ENCODE results near the gene CCDC69.
"Not testable (repeated sequence)": the region's sequence is repeated elsewhere in the genome, so short reads cannot be mapped to it uniquely, and the experiment has no call there.

Gene CCDC69

DNA sequence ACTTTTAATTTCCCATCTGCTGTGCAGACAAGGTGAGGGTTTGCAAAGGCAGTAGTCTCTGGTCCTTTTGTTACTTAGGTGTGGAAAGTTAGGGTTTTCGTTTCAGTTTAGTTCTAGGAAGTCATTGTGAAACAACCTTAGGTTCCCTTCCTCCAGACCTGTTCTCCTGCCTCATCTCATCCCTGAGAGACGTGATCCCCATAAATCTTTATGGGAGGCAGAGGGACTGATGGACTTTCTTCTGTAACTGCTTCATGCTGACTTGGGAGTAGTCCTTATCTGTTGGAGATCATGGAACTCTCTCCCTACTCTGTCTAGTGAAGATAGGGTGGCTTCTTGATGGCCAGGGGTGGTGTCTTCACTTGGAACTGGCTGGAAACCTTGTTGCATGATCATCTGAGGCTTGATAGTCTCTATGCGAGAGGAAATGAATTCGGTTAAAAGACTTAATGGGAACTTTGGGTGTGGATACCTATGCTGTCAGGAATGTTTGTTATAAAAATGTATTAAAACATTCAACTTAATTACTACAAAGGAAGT lies 21.9 kb upstream of the CCDC69 start:
- DNase-seq (ENCODE audit: low read depth, low spot score), result no peak

DNA sequence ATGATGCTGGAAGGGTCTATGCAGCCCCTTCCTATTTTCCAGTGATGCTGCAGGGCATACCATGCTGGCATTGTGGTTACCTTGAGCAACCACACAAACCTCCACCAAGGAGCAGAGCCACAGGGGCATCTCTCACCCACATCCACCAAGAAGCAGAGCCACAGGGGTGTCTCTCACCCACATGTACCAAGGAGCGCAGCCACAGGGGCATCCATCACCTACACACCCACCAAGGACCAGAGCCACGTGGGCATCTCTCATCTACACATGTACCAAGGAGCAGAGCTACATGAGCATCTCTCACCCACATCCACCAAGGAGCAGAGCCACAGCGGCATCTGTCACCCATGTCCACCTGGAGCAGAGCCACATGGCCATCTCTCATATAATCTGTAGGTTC lies 20.3 kb upstream of the CCDC69 start:
- DNase-seq (ENCODE audit: low read depth, low spot score), result no peak

DNA sequence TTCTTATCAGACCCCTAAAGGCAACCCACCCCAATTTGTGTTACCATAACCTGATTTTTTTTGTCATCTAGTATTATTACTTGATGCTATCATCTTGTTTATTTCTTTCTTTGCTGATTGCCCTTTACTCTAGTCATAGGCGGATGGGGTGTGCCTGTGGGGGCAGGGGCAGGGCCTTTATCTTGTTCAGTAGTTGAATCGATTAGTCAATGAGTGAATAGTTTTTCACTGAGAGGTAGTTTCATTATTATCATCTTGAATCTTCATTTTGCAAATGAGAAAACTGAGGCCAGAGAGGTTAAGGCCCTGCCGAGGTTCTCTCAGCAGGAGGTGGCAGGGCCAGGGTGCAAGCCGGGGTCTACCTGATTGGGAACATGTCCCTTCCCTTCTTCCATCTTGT lies 19.7 kb upstream of the CCDC69 start:
- no peak for DNase-seq (ENCODE audit: low read depth, low spot score)

DNA sequence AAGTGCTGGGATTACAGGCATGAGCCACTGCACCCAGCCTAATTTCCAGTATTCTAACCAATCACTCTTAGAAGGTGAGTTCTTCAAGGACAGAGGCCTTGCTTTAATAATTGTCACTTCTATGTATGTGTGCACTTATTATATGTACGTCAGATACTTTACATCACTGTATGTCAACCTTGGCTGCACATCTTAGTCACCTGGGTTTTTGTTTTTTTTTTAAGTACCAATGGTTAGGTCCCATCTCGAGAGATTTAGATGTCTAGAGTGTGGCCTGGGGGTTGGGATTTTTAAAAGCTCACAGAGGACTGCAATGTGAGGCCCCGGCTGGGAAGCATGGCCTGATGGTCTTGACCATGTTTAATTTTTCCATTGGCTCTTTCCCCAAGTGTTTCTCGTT lies 19.2 kb upstream of the CCDC69 start:
- no peak for DNase-seq (ENCODE audit: low read depth, low spot score)

DNA sequence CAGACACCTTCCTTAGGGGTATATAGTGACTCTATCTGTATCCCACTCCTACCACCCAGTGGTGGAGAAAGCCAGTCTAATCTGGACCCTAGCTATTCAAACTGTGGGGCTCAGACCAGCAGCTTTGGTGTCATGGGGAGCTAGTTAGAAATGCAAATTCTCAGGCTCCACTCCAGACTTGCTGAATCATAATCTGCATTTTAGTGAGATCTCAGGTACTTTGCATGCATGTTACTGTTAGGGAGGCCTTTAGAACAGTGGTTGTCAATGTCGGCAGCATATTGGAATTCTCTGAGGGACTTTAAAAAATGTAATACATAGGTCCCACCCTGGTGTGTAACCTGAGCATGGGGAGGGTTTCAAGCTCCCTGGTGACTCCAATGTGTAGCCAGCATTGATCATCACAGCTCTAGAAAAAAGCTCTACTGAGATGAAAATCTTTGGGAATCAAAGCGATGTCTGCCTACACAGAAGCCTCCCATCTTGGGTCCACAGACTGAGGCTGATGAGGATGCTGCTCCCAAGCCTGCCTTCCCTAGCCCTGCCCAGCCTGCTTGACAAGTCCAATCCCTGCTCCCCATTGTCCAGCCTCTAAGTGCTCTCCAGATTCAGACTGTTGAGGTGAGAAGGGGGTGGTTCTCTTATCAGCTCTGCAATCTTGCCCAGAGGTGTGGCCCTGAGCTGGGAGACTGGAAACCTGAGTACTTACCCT lies 17.2 kb upstream of the CCDC69 start:
- DNase-seq (ENCODE audit: low read depth, low spot score), result no peak

DNA sequence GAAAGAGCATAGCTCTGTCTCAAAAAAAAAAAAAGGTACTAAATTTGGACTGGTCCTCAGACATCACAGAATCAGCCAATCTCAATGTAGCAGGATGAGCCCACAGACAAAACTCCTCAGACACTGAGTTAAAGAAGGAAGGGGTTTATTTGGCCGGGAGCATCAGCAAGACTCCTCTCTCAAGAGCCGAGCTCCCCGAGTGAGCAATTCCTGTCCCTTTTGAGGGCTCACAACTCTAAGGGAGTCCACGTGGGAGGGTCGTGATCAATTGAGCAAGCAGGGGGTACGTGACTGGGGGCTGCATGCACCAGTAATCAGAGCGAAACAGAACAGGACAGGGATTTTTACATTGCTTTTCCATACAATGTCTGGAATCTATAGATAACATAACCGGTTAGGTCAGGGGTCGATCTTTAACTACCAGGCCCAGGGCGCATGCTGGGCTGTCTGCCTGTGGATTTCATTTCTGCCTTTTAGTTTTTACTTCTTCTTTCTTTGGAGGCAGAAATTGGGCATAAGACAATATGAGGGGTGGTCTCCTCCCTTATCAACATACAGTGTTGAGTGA lies 16.5 kb upstream of the CCDC69 start:
- not testable (repeated sequence) for DNase-seq (ENCODE audit: low read depth, low spot score)

DNA sequence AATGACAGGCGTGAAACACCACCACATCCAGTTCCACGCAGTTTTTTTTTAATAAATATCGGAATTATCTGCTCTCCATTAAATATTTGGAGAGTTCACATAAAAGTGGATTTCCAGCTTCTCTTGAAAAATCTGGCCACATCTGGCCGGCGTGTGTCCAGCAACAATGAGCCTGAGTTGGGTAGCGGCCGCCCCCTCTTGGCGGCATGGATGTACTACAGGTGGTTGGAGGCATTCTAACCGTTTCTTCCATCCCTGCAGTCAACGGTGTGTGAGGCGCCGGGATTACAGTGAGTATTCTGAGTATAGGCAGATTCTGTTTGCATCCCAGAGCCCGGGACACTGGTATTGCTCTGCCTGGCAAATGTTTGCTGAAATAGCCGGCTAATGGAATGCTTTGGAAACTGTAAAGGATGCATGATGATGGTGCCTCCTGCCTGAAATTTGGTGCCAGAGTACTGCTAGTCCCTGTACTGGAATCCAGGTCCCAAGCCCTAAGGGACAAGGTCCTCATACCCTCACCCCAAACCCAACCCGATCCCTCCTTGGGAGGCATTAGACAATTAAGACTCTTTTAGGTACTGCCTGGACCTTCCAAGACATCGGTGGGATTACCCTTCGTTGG lies 15.5 kb upstream of the CCDC69 start:
- peak; percentile 79 for DNase-seq (ENCODE audit: low read depth, low spot score)

DNA sequence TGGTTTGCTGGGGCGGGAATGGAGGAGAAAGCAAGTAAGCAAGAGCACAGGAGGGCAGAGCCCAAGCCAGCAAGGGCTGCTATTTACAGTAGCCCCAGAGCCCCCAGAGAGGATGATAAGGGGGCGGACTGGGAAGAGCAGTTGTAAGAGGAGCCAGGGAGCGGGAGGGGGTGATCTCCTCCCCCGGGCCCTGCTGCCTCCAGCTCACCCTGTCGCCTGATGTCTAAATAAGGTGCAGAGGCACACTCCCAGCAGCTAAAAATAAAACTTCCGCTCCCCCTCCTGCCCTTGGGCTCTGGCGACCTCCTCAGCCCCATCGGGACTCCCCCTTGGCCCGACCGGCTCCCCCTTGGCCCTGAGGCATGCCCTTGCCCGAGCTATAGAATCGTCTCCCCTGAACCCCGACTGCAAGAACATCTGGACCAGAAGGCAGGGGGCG lies 14.4 kb upstream of the CCDC69 start:
- DNase-seq (ENCODE audit: low read depth, low spot score), result no peak

DNA sequence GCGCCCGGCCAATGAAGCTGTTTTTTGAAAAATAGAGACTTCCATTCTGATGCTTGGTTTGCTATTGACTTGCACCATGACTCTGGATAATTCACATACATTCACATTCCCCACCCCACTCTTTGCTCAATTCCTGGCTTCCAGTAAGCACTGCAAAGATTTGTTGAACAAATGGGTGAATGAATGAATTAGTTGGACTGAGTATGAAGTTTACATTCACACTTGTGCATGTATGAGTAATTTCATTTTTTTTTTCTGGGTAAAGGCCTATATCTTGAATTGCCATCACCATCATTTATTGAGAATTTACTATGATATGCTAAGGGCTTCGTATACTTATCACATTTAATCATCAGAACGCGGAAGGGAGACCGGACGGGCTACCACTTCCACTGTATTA lies 13.8 kb upstream of the CCDC69 start:
- no peak for DNase-seq (ENCODE audit: low read depth, low spot score)

DNA sequence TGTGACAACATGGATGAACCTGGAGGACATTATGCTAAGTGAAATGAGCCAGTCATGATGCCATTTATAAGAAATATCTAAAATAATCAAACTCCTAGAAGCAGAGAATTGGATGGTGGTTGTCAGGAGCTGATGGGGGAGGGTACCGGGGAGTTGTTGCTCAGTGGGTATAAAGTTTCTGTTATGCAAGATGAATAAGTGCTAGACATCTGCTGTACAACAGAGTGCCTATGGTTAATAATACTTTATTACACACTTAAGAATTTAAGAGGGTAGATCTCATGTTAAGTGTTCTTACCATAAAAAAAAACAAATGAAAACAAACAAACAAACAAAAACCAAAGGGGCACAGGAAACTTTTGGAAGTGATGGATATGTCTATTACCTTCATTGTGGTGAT lies 13.0 kb upstream of the CCDC69 start:
- DNase-seq (ENCODE audit: low read depth, low spot score), result no peak

DNA sequence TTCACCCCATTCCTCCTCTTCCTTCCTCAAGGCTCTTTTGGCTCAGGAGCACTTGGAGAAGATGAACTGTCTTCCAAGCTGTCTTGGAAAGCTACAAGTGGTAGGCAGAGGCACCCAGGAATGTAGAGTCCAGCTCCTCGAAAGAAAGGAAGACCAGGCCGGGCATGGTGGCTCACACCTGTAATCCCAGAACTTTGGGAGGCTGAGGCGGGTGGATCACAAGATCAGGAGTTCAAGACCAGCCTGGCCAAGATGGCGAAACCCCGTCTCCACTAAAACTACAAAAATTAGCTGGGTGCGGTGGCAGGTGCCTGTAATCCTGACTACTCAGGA lies 11.3 kb upstream of the CCDC69 start:
- DNase-seq (ENCODE audit: low read depth, low spot score), result not testable (repeated sequence)

DNA sequence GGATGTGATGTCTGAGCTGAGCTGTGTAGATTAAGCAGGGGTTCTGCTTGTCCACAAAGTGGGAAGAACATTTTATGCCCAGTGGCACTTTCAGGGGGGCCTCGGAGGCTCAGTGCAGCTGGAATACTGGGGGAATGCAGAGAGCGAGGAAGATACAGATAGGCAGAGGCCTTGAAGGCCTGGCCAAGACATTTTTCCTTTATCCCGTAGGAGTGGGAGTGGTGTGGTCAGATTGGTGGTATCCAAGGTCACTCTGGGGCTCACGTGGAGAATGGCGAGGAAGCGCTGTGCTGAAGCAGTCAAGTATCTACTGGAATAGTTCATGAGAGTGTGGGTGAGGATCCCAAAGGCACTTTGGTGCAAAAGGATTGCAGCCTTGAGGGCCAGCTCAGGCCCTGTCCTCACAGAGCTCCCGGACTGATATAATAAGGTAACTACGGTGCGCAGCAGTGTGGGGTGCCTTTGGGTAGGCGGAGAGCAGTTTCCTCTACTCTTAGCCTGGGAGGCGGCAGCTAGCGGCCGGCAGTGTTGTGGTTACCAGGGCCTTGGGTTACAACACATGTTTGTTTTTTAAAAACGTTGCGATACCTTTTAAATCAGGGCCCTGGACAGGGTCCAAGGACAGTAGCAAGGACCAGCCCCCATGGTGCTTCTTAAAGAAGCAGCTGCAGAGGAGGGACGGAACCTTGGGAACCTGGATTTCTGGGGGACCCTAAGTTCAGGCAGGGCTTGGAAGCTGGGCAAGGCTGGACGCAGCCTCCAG lies 10.8 kb upstream of the CCDC69 start:
- peak; percentile 27 for DNase-seq (ENCODE audit: low read depth, low spot score)

DNA sequence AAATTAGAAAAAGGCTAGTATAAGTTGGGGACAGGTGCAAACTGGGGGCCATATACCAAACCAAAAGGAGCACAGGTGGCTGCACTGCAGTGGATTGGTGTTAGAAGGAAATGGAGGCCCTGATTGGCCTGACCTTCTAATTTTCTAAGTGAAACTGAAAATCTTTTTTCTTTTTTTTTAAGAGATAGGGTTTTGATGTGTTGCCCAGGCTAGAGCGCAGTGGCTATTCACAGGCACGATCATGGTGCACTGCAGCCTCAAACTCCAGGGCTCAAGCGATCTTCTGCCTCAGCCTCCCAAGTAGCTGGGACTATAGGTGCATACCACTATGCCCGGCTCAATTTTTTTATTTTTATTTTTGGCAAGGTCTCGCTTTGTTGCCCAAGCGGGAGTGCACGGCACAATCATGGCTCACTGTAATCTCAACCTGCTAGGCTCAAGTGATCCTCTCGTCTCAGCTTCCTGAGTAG lies 9.8 kb upstream of the CCDC69 start:
- no peak for DNase-seq (ENCODE audit: low read depth, low spot score)

DNA sequence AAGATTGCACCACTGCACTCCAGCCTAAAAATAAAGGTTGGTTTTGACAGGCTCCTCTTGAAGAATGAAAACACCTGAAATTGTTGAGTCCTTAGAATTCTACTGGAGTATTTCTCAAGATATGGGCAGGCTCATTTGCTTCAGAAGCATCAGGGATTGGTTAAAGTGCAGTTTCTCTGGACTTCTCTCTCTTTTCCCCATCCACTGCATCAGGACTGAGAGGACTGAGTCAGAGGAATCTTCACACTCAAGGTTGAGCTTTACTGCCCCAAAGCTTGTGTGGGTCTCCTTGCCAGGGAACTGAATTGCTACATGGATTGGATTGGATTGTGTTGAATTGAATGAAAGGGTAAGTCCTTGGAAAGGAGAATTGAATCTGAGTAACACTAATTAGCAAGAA lies 7.5 kb upstream of the CCDC69 start:
- DNase-seq (ENCODE audit: low read depth, low spot score), result no peak

DNA sequence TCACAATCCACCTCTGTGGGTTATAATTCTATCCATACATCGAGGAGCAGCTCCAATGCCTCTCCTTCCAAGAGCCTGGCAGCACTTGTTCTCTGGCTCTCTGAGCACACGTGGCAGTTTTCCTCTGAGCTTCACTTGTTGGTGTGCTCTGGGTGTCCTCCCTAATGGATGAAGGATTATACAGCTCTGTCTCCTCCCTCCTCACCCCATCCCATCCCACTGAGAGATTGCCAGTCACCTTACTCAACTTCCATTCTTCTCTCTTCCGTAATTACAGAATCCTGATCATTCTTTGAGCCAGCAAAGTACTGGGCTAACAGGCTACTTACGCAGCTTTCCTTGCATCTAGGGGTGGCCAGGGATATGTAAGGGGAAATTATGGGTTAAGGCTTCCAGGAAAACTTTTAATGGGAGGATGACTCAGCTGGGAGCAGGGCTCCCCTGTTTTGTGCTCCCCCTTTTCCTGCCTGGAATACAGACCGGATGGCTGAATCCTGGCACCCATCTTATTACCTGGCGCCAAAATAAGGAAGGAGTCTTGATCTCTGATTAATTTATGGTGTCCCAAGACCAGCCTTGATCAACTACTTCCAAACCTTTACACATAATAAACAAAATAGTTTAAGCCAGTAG lies 6.3 kb upstream of the CCDC69 start:
- DNase-seq (ENCODE audit: low read depth, low spot score), result no peak

DNA sequence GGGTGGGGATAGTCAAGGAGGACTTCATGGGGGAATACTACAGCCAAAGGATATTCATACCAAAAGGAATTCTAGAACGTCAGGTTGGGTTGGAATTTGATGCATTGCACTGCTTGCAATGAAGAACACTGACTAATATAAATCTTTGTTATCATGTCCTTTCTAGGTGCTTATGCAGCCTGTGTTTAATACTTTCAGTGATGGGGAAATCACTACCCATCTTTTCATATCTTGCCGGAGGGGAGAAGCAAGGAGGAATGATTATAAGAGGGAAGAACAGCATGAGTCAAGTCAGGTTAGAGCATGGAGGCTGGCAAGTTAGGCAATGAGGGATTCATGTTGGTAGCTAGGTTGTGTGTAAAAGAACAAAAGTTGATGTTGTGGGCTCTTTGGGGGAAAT lies 5.1 kb upstream of the CCDC69 start:
- no peak for DNase-seq (ENCODE audit: low read depth, low spot score)

DNA sequence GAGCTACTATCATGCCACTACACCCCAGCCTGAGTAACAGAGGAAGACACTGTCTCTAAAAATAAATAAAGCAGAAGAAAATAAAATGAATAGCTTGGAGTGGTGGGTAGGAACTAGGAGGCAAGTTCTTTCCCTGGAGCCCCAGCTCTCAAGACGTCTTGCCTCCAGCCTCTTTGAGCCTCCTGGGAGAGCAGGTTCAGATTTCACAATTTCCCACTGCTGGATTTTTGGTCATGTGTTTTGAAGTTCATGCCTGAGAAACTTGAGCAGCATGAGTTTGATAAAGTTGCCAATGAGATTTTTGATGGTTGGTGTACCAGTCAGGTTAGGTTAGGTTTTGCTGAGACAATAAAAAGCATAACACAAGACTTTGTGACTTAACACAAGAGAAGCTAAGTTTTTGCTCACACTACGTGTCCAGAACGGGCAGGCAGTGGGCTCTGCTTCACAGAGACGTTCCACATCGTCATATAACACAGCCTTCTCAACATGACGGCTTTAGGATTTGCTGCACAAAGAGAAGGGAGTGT lies 4.1 kb upstream of the CCDC69 start:
- DNase-seq (ENCODE audit: low read depth, low spot score), result no peak

DNA sequence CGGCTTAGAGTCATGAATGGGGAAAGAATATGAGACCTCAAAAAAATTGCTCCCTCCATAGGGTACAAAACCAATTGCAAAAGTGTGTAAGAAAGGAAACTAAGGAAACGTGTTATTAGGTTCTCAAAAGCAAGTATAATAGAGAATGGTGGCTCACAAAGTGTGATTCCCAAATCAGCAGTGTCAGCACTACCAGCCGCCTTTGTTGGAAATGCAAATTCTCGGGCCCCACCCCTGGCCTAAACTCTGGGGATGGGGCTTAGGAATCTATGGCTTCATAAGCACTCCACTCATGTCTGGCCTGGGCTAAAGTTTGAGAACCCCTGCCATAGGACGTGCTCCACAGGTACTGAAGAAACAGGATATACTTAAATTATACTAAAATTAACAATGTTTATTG lies 1.6 kb upstream of the CCDC69 start:
- no peak for DNase-seq (ENCODE audit: low read depth, low spot score)

DNA sequence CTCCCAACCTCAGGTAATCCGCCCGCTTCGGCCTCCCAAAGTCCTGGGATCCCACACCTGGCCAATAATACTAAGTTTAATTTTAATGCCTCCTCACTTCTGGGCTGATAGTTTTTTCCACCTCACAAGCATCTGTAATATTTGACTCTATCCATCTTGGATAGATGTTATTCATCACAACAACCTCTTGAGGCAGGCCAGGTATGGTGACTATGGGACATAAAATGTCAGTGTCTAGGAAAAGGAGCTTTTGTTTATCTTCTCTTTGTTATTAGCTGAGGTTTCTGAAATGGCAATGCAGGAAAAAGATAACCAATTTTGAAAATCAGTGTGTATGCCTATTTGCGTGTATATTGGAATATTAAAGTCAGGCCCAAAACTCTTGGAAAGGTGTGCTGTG lies 1.2 kb upstream of the CCDC69 start:
- no peak for DNase-seq (ENCODE audit: low read depth, low spot score)

DNA sequence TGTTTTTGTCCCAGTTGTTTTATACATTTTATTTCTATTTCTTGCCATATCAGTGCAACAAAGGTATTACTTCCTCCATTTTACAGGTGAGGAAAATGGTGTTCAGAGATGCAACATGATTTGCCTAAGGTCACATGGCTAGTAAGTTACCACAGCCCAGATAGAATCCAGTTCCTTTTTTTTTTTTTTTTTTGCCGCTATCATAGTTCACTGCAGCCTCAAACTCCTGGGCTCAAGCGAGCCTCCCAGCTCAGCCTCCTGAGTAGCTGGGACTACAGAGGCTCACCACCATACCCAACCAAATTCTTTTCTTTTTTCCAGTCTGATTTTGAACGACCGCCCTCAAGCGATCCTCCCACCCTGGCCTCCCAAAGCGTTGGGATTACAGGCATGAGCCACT lies 480 bp upstream of the CCDC69 start:
- DNase-seq (ENCODE audit: low read depth, low spot score), result no peak

DNA sequence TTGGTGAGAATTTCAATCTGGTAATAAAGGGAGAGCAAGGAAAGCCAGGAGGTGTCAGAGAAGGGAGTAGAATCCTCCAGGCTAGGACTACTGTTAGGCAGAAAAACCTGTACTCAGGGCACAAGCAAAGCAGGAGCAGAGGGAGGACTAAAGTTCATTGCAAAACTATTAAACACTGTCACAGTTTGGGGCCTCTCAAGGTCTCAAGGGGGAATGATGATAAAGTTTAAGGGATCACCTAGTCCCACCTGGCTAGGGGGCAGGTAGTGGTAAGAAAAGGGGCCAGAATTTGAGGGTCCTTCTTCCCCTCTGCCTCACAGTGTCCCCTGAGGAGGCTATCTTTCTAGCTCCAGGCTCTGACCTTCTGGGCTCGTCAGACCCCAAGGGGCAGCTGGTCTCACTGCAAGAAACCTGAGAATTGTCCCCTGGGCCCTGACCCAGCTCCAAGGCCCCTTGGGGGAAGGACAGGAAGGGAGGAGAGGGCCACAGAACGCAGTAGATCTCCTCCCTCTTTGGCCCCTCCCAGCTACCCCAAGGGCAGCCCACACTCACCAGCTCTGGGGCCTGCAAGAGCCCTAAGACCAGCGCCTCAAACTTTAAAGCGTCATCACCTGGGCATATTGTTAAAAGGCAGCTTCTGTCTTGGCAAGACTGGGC lies 974 bp downstream of the CCDC69 start:
- DNase-seq (ENCODE audit: low read depth, low spot score), result no peak

All from astrocyte of the hippocampus (primary cell).